ENCODE data around the gene MGAT3. TPM values are rescaled to one million over a fixed set of nuclear protein-coding genes. Genes with fewer than 3 reads are reported as not detected.

Gene MGAT3
- total RNA-seq, 1 experiment from 2014 or later, result 4.3 TPM

DNA sequence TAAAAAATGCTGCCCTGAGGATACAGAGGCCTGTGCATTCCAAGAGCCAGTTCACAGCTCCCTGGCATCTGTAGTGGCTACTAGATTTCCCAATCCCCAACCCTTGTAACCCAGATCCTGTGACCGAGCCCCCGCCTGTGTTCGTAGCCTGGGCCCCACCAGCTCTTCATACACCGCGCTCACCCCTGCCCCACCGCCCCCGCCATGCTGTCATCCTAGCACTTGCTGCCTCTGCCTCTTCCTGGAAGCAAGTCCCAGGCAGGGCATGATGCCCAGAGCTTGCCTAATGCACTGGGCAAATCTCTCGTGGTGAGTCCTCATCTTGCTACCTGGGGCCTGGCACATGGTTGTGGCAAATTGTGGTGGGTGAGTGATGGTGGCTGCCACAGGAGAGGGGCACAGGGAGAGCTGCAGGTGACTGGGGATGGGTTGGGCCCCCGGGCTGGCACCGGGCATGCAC lies 7.1 kb downstream of the MGAT3 start:
- Histone ChIP-seq H3K4me1 (replicated peaks) (peaks cover 10% of the 10 kb centered on the region), H3K27ac (no peak overlapping the region), H3K4me3 (no peak overlapping the region), H3K9me3 (replicated peaks) (no peaks in the 10 kb centered on the region), H3K36me3 (no peaks in the 10 kb centered on the region), H3K27me3 (replicated peaks) (no peaks in the 10 kb centered on the region)
- DNase-seq (ENCODE audit: low read depth in 1 of 2, low spot score in 2 of 2), result no peak

DNA sequence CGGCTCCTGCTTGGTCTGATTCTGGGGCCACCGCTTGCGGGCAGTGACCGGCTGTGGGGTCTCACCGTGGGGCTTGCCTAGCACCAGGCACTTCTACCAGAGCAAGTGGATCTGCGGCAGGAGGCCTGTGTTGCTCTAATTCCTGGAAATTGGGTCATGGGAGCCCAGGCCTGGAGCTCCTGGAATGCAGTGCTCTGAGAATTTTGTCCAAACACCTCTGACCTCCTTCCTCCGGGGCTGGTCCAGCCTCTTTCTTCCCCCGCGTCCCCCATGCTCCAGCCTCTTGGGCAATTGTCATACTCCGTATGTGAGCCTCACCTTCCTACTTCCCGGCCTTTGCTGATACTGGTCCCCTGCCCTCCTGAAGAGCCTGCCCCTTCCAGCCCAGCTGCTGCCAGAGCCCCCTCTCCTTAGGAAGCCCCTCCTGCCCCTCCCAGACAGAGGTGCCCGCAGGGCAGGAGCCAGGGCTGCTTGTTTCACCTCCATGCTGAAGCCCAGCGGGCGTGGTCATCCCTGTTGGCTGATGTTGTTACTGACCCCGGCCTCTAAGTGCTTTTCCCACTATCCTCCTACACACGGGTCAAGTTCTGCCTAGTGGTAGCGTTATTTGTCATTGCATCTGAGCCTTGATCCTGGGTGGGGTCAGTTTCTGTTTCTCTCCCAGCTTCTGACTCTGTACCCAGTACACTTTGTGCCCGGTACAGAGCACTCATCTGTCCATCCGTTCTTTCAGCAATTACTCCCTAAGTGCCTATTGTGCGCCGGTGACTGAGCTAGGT lies 9.6 kb downstream of the MGAT3 start:
- Histone ChIP-seq H3K36me3 (no peaks in the 10 kb centered on the region), H3K27ac (no peak overlapping the region), H3K4me1 (replicated peaks) (peaks cover 30% of the 10 kb centered on the region), H3K27me3 (replicated peaks) (no peaks in the 10 kb centered on the region), H3K9me3 (replicated peaks) (no peaks in the 10 kb centered on the region), H3K4me3 (no peak overlapping the region)
- no peak for DNase-seq (ENCODE audit: low read depth in 1 of 2, low spot score in 2 of 2)

DNA sequence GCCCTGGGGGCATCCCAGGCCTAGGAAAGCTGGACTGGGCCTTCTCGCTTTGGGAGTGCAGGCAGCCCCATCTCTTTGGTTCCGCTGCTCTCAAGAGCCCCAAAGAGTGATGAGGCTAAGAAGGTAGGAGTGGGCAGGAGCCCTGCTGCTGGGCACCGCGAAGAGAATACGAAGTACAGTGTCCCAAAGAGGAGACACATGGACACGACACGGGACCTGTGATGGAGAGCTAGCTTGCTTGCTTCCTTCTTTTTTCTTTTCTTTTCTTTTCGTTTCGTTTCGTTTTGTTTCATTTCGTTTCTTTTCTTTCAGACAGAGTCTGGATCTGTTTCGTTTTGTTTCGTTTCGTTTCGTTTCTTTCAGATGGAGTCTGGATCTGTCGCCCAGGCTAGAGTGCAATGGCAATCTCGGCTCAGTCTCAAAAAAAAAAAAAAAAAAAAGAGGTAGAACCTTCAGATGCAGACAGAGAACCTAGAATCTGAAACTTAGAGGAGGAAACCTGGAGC lies 10.6 kb downstream of the MGAT3 start:
- Histone ChIP-seq H3K4me1 (replicated peaks) (peaks cover 39% of the 10 kb centered on the region), H3K27me3 (replicated peaks) (no peaks in the 10 kb centered on the region), H3K36me3 (no peaks in the 10 kb centered on the region), H3K9me3 (replicated peaks) (no peaks in the 10 kb centered on the region), H3K4me3 (no peak overlapping the region), H3K27ac (no peak overlapping the region)
- DNase-seq (ENCODE audit: low read depth in 1 of 2, low spot score in 2 of 2), result no peak

DNA sequence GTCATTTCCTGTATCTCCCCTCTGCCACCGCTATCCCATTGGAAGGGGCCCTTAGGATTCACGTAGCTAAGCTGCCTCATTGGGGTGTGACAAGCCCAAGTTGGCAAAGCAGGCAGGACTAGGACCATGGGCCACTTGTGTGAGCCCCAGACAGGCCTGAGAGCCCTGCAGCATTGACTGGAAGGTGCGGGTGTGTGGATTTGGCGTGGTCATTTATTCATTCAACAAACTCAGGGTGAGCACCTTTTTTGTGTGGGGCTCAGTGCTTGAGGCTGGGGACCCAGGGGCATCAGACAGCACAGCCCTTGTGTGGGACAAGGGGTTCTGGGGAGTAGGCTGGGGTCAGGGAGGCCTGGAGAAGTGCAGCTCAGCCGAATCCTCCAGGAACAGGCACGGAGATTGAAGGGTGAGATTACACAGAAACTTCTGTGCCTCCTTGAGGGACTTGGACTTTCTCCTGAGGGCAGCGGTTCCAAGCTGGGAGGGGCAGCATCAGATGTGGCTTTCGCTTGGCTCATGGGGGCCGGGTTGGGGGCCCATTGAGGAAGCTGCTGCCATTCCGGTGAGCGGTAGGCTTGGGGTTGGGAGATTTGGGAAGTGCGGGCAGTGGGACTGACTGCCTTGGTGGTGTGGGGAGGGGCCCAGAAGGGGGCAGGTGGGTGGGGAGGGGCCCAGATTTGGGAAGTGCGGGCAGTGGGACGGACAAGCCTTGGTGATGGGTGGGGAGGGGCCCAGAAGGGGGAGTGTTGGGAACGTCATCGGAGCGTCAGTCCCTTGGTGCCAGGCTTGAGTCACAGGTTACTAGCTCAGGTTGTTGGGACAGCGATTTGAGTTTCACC lies 11.9 kb downstream of the MGAT3 start:
- Histone ChIP-seq H3K9me3 (replicated peaks) (no peaks in the 10 kb centered on the region), H3K27ac (no peak overlapping the region), H3K4me1 (replicated peaks) (peaks cover 43% of the 10 kb centered on the region), H3K27me3 (replicated peaks) (no peaks in the 10 kb centered on the region), H3K36me3 (no peaks in the 10 kb centered on the region), H3K4me3 (no peak overlapping the region)
- DNase-seq (ENCODE audit: low read depth in 1 of 2, low spot score in 2 of 2), result no peak

DNA sequence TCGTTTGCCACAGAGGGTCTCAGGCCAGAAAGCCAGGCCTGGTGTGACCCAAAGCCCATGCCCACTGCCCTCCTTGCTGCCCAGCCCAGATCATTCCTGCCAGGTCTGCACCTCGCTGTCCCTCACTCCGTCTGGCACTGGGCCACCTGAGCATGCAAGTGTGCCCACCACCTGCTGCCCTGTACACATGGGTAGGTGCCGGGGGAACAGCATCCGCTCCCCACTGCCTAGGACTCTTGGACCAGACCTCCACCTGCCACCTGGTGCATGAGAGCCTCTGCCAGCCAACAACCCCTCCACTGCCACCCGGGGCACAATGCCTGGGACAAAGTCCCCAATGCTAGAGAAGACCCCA lies 12.5 kb downstream of the MGAT3 start:
- H3K4me1 ChIP-seq (replicated peaks), result peaks cover 49% of the 10 kb centered on the region
- no peaks in the 10 kb centered on the region for H3K9me3 ChIP-seq (replicated peaks)
- no peak for DNase-seq (ENCODE audit: low read depth in 1 of 2, low spot score in 2 of 2)
- H3K27me3 ChIP-seq (replicated peaks), result no peaks in the 10 kb centered on the region
- H3K36me3 ChIP-seq, result no peaks in the 10 kb centered on the region
- no peak overlapping the region for H3K27ac ChIP-seq
- no peak overlapping the region for H3K4me3 ChIP-seq

DNA sequence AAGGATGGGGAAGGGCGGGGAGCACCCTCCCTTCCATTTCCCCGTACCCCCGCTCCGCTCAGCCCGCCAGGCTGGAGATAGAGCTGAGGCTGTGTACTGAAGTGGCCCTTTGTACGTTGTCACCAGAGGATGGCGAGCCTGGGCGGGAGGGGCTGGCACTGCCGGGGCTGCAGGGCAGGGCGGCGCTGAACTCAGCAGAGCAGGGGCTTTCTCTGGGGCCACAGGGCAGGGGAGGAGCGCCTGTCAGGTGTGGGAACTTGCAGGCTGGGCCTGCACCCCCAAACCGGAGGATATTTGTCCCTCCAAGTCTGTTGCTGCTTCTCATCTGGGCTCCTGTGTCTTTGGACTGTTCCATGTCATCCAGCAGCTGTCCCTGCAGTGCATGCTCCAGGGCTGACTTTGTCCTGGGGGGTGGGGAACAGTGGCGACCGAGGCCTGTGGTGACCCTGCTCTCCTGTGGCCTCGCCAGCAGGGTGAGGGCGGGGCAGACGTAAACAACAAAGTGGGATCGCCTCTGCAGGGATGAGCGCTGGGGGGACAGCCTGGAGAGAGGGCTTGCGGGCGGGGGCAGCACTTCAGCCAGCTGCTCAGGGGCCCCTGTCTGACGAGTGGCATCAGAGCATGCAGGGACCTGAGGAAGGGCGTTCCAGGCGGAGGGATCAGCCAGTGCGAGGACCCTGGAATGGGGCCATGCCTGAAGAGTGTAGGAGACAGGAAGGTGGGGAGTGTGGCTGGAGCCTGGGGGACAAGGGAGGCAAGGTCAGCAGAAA lies 13.1 kb downstream of the MGAT3 start:
- peaks cover 55% of the 10 kb centered on the region for H3K4me1 ChIP-seq (replicated peaks)
- no peaks in the 10 kb centered on the region for H3K9me3 ChIP-seq (replicated peaks)
- no peak for DNase-seq (ENCODE audit: low read depth in 1 of 2, low spot score in 2 of 2)
- H3K36me3 ChIP-seq, result no peaks in the 10 kb centered on the region
- peak overlapping the region; percentile 92 for H3K27ac ChIP-seq
- no peaks in the 10 kb centered on the region for H3K27me3 ChIP-seq (replicated peaks)
- no peak overlapping the region for H3K4me3 ChIP-seq

DNA sequence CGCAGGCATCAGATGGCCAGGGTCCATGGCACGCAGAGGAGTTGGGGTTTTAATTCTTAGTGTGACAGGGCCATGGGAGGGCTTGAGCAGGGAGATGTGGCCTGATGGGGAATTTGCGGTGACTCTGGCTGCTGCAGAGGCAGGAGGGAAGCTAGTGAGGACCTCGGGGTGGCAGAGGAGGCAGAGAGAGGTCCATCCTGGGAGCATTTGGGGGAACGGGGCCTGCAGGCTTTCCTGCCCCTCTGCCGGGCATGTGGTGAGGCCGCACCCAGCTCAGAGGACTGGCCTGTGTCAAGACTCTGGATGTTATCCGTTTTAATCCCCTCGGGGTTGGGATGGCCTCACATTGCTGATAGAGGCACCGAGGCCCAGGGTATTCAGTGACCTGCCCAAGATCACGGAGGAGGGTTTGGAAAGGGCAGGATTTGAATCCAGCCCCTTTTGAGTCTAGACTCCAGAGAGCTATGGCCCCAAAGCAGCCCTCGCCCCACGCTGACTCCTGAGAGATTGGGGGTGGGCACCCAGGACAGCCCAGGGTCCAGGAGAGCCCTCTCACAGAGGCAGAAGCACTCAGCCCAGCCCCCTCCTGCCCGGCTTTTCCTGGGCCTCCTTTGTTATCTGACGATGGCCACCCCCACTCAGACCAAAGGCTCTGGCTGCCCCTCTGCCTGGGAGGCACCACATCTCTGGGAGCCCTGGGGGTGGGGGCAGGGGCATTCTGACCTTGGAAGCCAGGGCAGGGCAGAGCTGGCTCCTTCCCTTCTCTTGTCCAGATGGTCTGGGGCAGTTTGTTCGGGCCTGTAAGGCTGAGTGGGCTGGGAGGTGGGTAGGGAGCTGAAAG lies 13.9 kb downstream of the MGAT3 start:
- DNase-seq (ENCODE audit: low read depth in 1 of 2, low spot score in 2 of 2), result peak; percentile 59 to 64
- H3K27me3 ChIP-seq (replicated peaks), result no peaks in the 10 kb centered on the region
- H3K4me3 ChIP-seq, result no peak overlapping the region
- H3K36me3 ChIP-seq, result no peaks in the 10 kb centered on the region
- H3K4me1 ChIP-seq (replicated peaks), result peaks cover 63% of the 10 kb centered on the region
- H3K27ac ChIP-seq, result peak overlapping the region; percentile 92
- H3K9me3 ChIP-seq (replicated peaks), result no peaks in the 10 kb centered on the region

DNA sequence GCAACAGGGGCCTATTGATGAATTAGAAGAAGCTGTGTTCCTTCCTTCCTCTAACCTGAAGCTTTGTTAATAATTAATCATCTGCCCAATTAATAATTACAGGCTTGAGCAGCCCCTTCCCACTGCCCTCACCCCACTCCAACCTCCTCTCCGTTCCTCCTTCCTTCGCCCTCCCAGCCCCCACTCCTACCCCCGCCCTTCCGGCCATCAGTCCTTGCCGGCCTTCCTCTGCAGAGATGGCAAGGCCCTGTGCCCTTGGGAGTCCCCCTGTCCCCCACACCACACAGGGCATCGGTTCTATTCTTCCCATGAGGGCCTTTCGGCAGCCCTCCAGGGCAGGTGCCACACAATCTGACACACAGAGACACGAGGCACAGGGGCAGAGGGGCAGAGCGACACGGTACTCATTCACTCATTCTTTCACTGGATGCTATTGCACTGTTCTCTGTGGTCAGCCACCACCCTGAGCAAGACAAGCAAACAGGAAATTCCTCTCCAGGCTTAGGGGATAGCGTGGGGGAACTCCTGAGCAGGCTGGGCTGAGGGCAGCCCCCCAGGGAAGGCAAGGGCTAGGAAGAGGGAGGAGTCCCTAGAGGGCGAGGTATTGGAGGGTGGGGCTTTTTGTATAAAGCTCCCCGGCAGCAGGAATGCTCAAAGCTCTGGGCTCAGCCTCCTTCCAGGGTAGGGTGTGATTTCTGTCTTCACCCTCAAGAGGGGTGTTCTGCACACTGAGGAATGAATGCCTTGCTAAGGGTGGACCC lies 14.7 kb downstream of the MGAT3 start:
- H3K27ac ChIP-seq, result peak overlapping the region; percentile 92
- H3K36me3 ChIP-seq, result no peaks in the 10 kb centered on the region
- DNase-seq (ENCODE audit: low read depth in 1 of 2, low spot score in 2 of 2), result peak; percentile 96 to 97
- H3K9me3 ChIP-seq (replicated peaks), result no peaks in the 10 kb centered on the region
- H3K27me3 ChIP-seq (replicated peaks), result no peaks in the 10 kb centered on the region
- no peak overlapping the region for H3K4me3 ChIP-seq
- peaks cover 69% of the 10 kb centered on the region for H3K4me1 ChIP-seq (replicated peaks)

DNA sequence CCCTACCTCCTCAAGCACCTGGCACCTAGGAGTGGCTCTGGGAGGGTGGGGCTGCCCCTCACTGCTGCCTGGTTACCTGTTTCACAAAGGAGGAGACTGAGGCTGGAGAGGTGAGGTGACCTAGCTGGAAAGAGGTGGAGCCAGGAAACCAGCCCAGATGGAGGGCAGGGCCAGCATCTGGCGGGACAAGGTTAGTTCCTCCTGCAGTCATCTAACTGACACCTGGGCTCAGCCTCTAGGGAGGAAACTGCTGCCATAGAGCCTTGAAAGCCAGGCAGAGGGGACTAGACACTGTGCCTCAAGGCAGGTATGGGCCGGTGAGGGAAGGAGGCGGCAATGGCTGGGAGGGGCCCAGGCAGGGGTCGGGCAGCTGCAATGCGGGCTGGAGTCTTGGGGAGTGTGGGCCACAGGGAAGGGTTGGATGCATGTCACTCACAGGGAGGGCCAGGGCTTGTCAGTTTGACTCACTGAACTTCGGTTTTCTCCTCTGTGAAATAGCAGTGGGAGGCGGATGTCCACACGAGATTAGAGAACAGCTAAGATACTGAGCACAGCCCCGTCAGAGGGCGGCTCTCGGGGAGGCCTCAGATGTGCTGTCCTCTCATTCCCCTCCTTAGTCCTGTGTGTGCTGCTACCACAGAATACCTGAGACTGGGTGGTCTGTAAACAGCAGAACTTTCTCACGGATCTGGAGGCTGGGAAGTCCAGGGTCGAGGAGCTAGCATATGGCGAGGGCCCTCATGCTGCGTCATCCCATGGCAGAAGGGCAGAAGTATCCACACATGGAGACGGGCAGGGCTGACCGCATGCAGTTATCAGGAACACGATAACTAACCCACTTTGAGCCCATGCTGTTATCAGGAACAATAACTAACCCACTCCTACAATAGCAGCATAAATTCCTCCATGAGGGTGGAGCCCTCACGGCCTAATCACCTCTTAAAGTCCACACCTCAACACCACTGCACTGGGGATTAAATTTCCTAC lies 16.1 kb downstream of the MGAT3 start:
- Histone ChIP-seq H3K36me3 (no peaks in the 10 kb centered on the region), H3K9me3 (replicated peaks) (no peaks in the 10 kb centered on the region), H3K27me3 (replicated peaks) (no peaks in the 10 kb centered on the region), H3K27ac (peak overlapping the region; percentile 92), H3K4me1 (replicated peaks) (peaks cover 69% of the 10 kb centered on the region), H3K4me3 (no peak overlapping the region)
- peak; percentile 90 to 93 for DNase-seq (ENCODE audit: low read depth in 1 of 2, low spot score in 2 of 2)

DNA sequence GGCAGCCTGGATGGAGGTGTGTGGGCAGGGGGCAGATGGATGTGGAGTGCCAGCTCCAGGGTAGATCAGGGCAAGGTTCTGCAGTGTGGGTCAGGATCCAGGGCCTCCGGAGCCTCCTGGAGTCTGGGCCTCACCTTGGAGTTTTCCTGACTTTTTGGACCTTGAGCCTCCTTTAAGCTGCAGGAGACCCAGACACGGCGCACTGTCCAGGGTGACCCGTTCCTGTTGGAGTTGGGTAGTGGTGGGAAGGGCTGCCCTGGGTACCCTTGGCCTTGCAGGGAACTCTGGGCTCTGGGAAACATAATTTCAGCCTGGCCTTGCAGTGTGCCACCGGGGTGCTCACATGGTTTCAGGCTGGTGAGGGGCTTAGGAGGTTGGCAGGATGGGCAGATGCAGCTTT lies 17.0 kb downstream of the MGAT3 start:
- no peaks in the 10 kb centered on the region for H3K27me3 ChIP-seq (replicated peaks)
- H3K4me3 ChIP-seq, result no peak overlapping the region
- H3K4me1 ChIP-seq (replicated peaks), result peaks cover 69% of the 10 kb centered on the region
- H3K27ac ChIP-seq, result peak overlapping the region; percentile 92
- no peaks in the 10 kb centered on the region for H3K9me3 ChIP-seq (replicated peaks)
- no peak for DNase-seq (ENCODE audit: low read depth in 1 of 2, low spot score in 2 of 2)
- no peaks in the 10 kb centered on the region for H3K36me3 ChIP-seq

DNA sequence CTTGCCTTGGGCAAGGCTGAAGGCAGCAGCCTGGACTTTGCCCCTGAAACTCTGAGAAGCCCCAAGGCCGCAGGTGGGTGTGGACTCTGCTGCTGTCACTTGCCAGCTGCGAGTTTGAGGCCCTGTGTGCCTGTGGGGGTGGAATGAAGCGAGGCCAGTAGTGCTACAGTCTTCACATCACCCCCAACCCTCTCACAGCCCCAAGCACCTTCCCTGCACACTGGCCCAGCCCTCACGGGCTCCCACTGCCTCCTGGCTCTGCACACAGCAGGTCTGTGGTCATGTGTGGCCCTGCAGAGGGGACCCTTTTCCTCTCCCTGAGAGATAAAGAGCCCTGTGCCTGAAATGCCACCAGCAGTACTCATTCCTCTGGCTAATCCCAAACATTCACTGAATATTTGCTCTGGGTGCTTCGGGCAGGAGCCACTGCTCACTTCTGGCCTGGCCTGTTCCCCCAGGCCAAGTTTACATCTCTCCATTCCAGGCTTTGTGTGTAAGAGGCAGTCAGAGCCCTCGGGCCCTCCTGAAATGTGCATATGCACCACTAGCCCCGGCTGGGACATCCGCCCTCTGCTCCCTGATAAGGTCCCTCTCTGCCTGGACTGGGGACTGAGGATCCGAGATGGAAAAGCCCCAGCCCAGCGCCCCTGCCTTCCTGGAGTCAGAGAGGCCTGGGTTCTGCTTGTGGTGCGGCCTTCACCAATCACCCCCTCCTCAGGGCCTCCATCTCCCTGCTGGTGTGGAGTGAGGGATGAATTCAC lies 17.7 kb downstream of the MGAT3 start:
- DNase-seq (ENCODE audit: low read depth in 1 of 2, low spot score in 2 of 2), result peak; percentile 73 to 80
- peak overlapping the region; percentile 92 for H3K27ac ChIP-seq

More for the DNA sequence above, 17.7 kb downstream of the MGAT3 start:
- H3K4me3 ChIP-seq, result no peak overlapping the region
- no peaks in the 10 kb centered on the region for H3K9me3 ChIP-seq (replicated peaks)
- no peaks in the 10 kb centered on the region for H3K36me3 ChIP-seq
- no peaks in the 10 kb centered on the region for H3K27me3 ChIP-seq (replicated peaks)
- peaks cover 67% of the 10 kb centered on the region for H3K4me1 ChIP-seq (replicated peaks)
